ENCODE data around the gene MBTPS1.
A peak's percentile ranks its signal among the peaks of the same experiment; 100 is the strongest.

The MBTPS1 gene

DNA sequence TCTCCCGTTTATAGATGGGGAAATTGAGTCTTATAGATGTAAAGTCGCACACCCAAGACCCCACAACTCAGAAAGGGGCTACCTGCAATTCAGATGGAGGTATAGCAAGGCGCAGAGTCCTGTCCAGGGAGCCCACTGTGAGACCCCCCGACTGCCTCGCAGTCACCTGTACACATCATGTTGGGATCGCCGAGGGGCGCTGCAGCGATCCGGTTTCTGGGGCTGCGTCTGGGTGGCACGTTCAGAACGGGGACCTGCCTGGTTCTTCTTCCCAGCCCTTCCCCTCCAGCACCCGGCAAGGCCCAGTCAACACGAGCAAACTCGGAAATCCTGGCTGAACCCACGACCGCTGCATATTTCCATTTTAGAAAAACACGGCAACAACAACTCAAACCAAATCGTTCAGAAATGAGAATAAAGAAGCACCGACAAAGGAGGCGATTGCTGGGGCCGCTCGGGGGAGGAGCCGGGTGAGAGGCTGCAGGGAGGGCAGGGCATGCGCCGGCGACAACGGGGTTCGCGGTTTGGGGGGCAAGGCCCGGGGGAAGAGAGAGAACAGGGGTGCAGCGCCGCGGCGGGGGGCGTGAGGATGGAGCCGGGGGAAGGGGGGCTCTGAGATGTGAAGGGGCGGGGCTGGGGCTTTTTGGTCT, 27.6 kb upstream of the MBTPS1 start:
- DNase-seq (ENCODE audit: extremely low spot score), result peak; percentile 46
- ChIA-PET CTCF (interaction anchor here (0.8 to 2.2 kb wide), 5 partner anchors 11 to 60 kb away, joined by 3 to 6 read pairs (median 4); partner anchors contain the start of genes MBTPS1 and TAF1C), POLR2A (interaction anchor here (1.0 kb wide), 1 partner anchor 25 kb away, joined by 4 read pairs; no protein-coding TSS in a partner anchor)
- TF ChIP-seq, protein P1, sequence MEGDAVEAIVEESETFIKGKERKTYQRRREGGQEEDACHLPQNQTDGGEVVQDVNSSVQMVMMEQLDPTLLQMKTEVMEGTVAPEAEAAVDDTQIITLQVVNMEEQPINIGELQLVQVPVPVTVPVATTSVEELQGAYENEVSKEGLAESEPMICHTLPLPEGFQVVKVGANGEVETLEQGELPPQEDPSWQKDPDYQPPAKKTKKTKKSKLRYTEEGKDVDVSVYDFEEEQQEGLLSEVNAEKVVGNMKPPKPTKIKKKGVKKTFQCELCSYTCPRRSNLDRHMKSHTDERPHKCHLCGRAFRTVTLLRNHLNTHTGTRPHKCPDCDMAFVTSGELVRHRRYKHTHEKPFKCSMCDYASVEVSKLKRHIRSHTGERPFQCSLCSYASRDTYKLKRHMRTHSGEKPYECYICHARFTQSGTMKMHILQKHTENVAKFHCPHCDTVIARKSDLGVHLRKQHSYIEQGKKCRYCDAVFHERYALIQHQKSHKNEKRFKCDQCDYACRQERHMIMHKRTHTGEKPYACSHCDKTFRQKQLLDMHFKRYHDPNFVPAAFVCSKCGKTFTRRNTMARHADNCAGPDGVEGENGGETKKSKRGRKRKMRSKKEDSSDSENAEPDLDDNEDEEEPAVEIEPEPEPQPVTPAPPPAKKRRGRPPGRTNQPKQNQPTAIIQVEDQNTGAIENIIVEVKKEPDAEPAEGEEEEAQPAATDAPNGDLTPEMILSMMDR (IDR thresholded peaks at IDR 0.05; ENCODE audit: control extremely low read depth, extremely low read depth, low read depth, missing control alignments), result peak; percentile 22

DNA sequence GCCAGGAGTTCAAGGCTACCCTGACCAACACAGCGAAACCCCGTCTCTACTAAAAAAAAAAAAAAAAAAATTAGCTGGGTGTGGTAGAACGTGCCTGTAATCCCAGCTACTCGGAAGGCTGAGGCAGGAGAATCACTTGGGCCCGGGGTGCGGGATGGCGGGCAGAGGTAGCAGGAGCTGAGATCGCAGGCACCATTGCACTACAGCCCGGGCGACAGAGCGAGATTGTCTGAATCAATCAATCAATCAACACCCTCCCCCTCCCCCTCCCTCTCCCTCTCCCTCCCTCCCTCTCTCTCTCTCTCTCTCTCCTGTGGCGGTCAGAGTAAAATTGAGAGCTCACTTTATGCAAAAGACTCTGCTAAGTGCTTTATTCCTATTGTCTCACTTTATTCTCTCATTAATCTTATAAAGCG, 27.1 kb upstream of the MBTPS1 start:
- POLR2A ChIA-PET, result no interaction called here
- TF ChIP-seq, protein P1 (IDR thresholded peaks at IDR 0.05; ENCODE audit: control extremely low read depth, extremely low read depth, low read depth, missing control alignments), result no peak
- no peak for DNase-seq (ENCODE audit: extremely low spot score)
- CTCF ChIA-PET, result interaction anchor here (0.8 to 2.2 kb wide), 2 partner anchors 28 to 43 kb away, joined by 3 to 6 read pairs; partner anchors contain the start of genes MBTPS1 and TAF1C

DNA sequence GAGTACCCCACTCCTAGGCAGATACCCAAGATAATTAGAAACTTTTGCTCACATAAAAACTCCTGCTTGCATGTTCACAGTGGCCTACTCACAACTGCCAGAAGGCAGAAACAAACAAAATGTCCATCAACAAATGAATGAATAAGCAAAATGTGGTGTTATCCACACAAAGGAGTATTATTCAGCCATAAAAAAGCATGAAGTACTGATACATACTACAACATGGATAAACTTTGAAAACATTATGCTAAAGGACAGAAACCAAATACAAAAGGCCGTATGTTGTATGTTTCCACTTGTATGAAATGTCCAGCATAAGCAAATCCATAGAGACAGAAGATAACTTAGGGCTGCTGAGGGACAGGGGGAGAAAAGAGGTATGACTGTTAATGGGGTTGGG, 26.3 kb upstream of the MBTPS1 start:
- POLR2A ChIA-PET, result no interaction called here
- CTCF ChIA-PET, result interaction anchor here (2.1 kb wide), 1 partner anchor 44 kb away, joined by 7 read pairs; the partner anchor contains the start of gene TAF1C

DNA sequence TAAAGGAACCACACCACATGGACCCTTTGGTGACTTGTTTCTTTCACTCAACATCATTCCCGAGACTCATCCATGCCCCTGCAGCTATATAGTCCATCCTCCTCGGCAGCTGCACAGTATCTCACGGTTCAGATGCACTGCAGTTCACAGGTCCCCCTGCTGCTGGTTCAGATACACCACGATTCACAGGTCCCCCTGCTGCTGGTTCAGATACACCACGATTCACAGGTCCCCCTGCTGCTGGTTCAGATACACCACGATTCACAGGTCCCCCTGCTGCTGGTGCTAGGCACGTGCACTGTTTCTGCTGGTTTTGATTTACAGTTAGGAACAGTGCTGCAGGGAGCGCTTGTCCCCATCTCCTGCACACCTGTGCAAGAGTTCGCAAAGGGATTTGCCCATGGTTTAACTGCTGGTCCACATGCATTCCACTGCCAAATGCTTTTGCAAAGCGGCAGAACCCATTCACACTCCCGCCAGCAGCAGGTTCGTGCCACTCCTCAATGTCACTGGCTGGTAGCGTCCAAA, 24.5 kb upstream of the MBTPS1 start:
- TF ChIP-seq, protein P1 (IDR thresholded peaks at IDR 0.05; ENCODE audit: control extremely low read depth, extremely low read depth, low read depth, missing control alignments), result no peak
- ChIA-PET CTCF (interaction anchor here (0.7 to 2.1 kb wide), 6 partner anchors 9 to 365 kb away, joined by 3 to 7 read pairs (median 3); partner anchors contain the start of genes MBTPS1 and TAF1C), POLR2A (interaction anchor here (0.7 kb wide), 1 partner anchor 36 kb away, joined by 3 read pairs; no protein-coding TSS in a partner anchor)
- no peak for DNase-seq (ENCODE audit: extremely low spot score)

More for the DNA sequence above, 26.3 kb upstream of the MBTPS1 start:
- no peak for DNase-seq (ENCODE audit: extremely low spot score)
- TF ChIP-seq, protein P1 (IDR thresholded peaks at IDR 0.05; ENCODE audit: control extremely low read depth, extremely low read depth, low read depth, missing control alignments), result no peak

DNA sequence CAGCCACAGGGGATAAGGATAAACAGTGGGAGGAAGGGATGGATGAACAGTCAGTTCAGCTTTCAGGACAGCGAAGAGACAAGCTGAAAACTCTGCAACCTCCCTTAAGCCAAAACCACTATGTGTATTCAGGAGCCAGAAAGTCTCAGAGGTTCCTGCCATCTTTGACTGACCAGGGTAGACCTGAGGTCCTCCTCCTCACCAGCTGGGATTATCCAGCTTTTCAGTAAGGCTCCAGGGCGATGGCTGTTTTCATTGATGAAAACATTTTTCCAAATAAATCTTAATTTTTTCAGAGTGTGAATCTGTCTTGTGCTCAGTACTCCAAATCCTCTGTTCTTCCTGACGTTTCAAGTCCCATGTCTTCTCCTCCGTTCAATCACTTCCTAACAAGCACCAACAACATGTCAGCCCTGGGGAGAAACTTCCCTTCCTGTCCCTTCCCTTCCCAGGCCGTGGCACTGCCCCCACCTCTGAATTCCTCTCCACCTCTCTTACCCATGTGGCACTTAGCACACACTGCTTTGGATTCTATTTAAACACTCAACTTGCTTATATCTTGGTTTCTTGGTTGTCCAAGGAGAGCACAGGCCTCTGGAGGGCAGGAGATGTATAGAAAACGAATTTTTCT, 23.0 kb upstream of the MBTPS1 start:
- TF ChIP-seq, protein P1 (IDR thresholded peaks at IDR 0.05; ENCODE audit: control extremely low read depth, extremely low read depth, low read depth, missing control alignments), result no peak
- ChIA-PET CTCF (interaction anchor here (1.6 to 2.4 kb wide), 3 partner anchors 23 to 55 kb away, joined by 7 to 9 read pairs (median 9); partner anchors contain the start of genes MBTPS1 and TAF1C), POLR2A (interaction anchor here (1.7 kb wide), 1 partner anchor 23 kb away, joined by 5 read pairs; the partner anchor contains the start of gene MBTPS1)
- DNase-seq (ENCODE audit: extremely low spot score), result no peak
